ENCODE measurements around the gene AMMECR1.

Gene AMMECR1

DNA sequence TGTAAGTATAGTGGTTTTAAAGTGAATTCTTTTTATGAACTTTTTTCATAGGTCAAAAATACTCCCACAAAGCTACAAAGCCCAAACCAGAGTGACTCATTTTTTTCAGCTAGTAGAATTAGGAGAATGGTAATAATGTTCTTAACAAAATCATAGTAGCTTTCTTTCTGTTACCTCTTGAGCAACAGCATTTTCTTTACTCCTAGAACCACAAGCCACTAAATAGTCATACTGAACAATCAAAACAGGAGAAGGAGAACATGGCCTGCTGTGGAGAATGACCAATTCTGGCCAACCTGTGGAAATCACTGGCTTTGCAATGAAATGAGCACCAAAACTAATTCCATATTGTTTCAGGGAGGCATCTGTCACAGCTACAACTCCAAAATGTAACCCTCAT, 112.9 kb downstream of the AMMECR1 start:
- DNase-seq, result no peak

DNA sequence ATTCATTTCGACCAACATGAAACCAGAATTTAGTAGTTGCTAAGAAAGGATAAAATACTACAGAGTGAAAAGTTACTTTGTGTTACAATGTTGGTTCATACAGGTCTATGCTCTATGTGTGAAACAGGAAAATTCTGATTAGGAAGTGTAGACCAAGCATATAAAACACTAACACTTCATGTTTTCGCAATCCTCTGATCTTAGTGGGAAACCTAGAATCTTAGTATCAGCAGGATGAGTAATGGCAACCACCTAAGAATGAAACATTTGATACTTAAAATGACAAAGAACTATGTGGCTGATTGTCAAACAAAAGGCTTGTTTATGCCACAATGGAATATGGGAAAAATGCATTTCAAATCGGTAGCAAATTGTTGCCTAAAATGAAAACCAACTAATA, 116.1 kb downstream of the AMMECR1 start:
- DNase-seq, result no peak

DNA sequence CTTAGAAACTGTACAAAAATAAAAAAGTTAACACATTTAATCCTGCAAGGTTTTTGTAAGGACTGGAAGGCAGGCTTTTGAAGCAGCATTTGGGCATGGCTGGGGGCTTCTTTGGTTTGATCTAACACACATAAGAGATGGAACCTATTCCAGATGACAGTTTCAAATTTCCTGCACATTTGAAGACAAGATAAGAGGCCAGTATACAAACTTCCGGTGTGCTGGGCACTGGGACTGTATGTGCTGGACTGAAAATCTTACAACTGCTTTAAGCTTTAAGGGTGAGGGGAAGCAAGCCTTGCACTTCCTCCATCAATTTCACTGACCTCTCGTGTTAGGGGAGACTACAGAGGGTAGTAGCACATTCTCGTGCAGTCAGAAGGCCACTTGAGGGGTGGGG, 122.9 kb downstream of the AMMECR1 start:
- DNase-seq, result no peak

DNA sequence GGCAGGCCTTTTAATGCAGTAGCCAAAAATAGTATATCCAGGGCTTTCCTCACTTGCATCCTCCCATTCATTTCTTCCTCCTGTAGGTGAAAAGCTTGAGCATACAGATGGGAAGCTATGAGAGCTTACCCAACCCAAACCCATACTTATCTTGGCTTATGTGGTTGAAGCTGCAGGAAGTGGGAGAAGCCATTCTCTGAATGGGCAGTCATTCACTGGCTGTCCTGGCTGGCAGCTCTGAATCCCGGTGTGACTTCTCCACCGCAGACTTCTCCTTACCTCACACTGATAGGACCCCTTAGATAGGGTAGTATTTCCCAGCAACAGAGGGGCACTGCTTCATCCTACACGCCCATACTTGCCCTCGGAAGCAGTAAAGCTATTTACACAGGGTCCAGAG, 125.4 kb downstream of the AMMECR1 start:
- no peak for DNase-seq

DNA sequence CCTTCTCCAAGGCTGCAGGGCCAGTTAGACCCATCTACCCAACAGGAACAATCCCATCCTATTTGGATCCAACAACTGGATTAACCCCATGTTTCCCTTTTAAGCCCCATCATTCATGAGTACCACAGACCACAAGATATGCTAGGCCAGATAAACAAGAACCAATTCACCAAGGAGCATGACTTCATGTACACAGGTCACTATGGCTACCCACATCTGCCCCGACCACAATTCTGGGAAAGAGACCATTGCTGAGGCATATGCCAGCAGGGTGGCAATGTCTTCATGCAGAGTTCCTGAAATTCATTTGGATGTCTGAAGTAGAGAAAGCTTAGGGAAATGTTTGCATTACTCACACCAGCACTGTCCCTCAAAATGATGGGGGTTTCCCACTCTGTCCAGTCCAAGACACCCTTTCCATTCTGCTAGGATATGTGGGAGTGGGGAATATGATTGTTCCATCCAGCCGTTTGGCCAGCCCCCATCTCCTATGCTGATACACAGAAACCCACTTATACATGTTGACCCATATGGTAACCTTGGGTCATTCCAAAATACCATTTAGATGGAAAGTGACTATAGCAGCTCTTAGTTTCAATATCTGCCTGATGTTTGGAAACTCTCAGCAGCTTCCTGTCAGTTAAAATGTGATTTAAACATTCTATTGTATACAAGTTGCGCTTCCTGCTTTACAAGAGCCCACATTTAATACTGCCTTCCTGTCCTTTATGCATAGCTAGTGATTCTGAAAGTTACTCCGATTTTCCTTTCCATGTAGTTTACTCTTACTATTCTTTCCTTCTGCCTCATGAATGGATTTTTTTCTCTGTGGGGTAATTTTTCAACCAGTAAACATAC, 129.0 kb downstream of the AMMECR1 start:
- no peak for DNase-seq

DNA sequence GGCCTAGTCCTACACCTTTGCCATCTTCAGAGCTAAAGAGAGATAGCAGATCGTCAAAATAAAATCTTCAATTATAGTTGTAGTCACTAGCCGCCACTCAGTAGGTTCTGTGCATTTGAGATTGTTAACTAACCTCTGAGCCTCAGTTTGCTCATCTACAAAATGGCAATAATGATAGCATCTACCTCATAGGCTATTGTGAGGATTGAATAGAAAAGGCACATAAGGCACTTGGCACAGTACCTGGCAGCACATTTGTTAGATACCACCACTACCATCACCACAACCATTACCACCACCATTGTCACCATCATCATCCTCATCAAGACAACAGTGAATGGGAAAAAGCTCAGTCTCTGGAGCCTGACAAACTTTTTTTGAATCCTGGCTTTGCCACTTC, 134.6 kb downstream of the AMMECR1 start:
- no peak for DNase-seq

DNA sequence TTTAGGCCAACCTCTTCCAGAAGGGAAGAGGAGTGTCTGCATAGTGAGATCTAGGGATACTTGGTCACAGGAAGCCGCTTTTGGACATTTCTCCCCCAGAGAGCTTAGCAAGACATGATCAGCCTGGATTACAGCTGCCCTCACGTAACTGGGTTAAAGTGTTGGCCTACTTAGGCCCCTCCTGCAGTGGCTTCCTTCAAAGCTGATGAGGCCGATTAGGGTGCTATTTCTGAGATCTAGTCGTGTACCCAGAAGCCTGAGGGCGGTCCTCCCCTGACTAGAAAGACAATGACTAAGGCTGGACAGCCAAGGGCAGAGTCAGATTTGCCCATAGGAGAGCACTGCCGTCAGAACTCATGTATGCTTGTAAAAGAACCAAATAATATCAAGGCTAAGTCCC, 135.0 kb downstream of the AMMECR1 start:
- no peak for DNase-seq

DNA sequence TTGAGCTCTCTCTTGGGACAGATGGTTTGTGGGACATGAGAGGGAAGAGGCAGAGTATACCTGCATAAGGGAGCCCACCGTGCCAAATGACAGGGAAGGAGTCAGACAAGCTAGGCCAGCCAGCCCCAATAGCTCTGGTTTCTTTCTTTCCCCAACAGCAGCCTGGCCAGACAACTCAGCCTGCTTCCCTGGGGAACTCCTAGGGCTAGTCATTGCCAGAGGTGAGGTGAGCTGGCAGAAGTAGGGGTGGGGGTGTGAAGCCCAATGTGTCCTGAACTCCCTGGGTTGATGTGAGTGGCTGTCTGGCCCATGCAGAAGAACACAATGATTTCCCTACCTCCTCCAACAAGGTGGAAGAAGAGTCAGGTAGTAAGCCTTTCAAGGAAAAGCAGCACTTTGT, 135.5 kb downstream of the AMMECR1 start:
- no peak for DNase-seq

DNA sequence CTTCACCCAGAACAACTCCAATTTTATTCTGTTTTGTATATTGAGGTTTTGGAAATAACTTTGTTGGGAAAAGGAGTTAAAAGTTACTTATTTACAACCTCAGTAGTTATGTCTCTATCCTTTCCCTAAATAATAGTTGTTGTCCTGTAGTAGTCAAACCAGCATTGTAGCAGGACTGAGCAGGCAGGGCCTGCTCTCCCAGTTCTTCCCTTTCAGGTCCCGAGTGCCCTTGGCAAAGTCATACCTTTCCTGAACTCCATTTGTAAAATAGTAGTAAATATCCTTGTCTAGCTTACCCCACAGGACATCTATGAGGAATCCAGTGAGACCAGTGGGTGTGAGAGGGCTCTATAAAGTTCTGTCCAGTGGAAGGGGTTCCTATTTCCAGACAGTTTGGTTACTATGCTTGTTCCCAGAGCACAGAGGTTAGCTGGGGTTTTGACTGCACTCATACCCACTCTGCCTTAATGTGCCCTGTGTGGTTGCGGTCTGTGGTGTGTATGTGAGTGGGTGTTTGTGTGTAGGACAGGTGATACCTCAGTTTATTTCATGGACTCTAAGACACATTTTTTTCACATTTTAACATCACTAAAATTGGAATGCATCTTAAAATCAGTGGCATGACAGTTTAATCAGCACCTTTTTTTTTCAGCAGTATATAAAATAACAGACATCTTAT, 136.3 kb downstream of the AMMECR1 start:
- no peak for DNase-seq

DNA sequence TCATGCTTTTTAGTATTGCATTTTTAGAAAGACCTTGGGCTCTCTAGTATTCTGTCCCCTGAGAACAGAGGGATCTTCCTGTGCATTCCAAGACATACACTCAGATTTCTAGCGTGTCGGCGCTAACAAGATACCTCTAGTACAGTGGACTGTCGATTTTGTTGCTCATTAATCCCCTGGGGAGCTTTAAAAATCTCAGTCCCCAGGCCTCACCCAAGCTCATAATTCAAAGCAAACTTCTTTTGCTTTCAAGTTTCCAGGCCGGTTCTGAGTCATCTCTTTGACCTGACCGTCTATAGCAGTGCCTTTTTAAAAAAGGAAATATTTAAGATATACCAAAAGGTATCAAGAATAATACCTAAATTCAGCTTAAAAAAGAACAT, 137.0 kb downstream of the AMMECR1 start:
- no peak for DNase-seq

DNA sequence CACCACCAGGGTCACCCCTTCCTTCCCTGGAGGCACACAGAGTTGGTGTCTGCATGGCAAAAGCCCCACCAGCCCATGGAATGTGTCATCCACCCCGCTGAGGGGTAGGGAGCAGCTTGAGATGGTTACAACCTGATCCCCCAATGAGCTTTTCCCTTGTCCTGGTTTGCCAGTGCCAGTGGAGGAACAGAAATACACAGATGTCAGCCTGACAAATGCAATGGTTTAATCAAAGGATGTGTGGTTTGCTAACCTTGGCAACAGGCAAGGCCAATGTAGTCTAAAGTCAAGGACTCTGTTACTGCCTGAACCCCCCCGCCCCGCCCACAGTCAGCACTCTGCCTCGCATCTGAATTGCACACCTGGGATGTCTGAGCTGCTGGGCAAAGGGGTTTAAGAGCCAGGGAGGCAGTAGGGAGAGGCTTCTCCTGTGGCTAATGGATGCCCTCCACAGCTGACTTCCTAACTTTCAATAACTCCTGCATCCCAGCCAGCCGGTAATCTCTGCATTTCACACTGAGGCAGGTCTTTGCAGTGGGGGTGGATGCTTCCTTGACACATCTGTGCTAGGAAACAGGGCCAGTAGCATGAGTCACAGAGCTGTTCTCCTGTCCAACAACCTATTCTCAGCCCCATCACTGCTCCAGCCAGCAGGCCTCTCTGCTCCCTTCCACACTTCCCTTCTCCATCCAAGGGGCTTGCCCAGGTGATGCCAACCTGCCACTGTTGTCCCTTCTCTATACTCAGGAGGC, 137.5 kb downstream of the AMMECR1 start:
- no peak for DNase-seq

DNA sequence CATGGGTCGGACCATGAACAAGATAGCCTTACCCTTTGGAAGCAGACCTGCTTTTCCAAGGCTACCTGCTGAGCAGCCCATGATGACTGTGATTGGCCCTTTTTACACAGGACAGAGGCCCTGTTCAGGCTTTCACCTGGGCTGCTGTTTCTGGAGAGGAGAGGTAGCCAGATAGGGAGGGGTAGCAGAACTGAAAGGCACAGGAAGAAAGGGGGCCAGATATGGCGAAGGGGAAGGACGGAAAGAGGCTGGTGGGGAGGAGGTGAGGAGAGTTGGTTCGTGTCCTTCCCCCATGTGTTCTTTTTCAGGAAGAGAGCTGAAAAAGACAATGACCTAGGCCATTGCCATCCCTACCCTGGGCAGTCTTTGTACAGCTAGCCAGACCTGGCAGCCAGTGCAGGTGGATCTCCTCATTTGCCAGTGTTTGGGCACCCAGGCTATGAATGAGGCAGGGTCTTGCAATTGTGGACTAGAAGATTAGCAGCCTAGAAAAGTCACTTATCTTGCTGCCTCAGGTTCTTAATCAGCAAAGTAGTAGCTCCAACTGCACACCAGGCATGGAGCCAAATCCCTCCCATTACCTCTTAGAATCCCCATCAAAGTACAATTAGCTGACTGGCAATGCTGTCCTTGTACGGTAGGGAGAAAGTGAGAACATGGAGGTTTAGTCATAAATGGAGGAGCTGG, 139.6 kb downstream of the AMMECR1 start:
- DNase-seq, result no peak

DNA sequence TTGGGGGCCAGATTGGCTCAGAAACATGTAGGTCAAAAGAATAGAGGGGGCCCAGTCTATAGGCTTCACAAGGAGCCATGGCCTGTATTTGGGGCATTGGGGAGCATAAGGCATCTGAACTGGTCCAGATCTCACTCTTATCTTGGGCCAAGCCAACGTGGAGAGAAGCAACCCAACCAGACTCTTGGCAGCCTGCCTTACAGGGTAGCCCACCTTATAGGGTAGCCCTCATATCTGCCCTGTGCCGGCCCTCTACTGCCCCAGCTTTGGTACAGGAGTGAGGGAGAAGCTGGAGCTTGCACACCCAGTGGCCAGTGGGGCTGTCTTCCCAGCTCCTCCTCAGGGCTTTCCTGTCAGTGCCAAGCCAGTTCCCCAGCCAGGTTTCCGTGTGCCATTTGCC, 142.2 kb downstream of the AMMECR1 start:
- DNase-seq, result no peak

DNA sequence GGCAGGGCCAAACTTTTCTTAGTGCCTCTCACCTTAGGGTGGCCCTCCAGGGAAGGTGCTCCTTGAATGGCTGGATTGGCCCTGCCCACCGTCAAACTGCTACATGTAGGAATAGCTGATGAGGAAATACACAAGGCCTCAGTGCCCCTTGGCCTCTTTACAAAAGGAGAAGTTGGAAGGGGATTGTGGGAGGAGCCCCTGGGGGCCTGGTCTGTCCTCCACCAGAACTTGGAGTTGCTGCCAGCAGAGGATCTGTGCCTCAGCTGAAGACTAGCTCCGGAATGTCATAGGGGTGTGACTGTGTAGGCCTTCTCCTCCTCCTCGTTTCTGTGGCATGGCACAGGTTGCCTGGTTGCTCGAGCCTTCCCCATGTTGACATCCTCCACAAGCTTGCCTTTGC, 142.7 kb downstream of the AMMECR1 start:
- DNase-seq, result no peak

DNA sequence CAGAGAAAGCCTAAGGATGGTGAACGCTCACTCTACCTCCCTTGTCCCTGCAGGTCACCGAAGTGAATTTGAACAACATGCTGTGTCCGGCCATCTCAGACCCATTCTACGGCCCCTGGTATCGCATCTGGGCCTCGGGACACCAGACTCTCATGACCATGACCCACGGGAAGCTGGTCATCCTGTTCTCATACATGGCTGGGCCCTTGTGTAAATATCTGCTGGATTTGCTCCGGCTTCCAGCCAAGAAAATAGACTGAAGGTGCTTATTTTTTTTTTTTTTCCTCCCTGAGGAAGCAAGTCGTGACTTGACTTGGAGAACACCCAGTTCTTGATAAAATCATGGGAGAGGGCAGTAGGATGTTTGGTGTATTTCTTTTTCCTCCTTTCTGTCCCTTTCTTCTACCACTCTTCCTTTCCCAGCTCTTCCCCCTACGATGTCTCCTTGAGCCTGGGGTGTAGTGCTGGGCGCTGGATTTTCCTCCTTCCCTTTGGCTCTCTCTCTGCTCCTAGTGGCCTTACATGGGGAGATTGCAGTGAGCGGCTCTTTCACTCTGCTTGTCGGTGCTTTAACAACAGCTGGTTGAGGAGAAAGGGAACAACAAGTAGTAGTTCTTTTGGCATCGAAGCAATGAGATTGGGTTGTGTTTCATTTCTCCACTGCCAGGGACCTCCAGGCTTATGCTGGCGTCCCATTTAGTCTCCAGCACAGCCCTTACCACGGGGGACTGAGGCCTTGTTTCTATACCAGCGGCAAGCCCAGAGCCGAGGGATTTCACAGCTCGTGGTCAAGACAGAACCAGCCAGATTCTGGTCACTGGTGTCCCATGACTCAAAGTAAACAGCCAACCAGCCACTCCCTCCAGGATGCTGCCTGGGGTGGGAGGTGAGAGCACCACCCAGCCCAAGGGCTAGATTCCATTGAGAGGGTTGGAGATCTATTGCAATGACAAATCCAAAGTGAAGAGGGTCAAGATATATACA, 144.4 kb downstream of the AMMECR1 start:
- DNase-seq, result no peak

DNA sequence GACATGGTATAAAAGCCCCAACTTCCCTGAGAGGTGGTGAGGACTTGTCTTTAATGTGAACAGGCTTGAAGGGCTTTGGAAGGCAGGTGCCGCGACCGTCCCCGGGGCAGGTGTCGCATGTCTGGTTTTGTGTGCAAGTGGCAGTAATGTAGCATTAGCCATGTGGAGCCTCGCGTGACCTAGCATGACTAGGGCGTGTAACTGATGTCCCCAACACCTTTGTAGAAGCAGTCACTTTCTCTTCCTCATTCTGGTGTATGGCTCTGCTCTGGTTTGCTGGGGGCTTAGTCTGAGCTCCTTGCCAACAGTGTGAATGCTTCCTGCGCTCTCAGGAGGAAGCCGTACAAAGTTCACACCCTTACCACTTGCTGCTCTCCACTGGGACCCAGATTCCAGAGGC, 145.7 kb downstream of the AMMECR1 start:
- no peak for DNase-seq

DNA sequence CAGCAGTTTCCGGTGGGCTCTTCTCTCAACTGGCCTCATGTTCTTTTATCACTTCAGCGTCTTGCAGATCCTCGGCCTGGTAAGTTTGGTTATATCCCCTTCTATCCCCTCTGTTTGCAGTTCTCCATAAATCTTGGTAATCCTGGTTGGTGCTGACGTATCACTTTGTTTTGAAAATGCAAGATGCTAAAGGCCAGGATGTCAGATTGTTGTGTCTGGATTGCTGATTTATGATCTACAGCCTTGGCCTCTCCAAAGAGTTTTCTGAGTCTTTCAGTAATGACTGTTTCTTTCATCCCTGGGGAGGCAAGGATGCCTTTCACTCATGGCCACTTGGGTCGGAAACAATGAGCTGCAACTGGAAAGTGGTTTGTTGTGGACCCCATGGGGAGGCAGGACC, 146.4 kb downstream of the AMMECR1 start:
- DNase-seq, result no peak

DNA sequence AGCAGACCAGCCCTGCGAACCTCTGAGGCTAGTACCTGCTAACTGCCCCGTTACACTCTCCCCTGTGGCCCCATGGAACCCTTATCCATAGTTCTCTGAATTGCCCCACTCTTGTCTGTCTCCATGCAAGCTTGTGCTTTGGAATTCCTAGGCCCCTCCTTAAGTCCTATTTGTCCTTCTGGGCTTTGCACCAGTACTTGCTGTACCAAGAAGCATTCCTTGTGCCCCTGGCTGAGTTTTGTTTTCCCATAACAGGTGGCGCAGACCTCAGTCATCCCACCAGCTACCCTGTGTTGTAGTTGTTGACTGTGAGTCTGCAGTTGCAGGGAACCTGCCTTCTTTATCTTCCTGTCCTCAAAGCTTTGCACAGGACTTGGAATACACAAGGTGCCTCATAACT, 147.9 kb downstream of the AMMECR1 start:
- no peak for DNase-seq

DNA sequence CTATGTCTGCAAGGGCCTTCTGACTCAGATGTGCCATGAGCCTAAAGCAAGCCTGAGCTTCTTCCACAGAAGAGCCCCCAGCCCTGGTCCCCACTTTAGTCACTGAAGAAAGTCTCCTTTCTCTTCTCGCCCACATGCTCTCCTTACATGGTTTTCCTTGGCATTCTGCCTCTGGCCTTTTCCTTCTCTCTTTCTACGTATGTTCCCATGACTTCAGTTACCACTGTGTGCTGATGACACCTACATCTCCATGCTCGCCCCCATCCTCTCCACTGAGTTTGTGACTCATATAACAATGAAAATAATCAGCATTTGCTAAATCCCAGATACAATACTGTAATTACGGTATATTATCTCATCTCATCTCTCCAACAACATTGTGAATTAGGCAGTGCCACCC, 149.3 kb downstream of the AMMECR1 start:
- DNase-seq, result no peak

DNA sequence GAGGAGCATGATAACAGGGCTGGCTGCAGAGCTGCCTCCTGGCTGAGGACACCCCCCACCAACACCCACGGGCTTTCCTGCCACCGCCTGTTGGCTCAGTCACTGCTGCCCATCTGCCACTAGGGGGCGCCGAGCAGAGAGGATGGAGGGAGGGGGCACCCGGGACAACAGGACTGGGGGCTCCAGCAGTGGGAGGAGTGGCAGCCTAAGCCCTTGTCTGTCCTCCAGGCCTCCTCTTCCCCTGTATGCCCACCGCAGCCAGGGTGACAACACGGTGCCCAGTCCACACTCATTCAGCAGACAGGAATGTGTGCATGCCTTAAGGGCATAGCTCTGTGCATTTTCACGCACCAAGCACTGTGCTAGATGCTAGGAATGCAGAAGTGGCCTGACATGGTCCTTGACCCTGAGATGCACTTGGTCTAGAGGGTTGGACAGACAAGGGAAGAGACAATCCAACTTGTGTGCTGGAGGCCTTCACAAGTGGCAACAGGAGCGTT, 149.9 kb downstream of the AMMECR1 start:
- DNase-seq, result no peak

DNA sequence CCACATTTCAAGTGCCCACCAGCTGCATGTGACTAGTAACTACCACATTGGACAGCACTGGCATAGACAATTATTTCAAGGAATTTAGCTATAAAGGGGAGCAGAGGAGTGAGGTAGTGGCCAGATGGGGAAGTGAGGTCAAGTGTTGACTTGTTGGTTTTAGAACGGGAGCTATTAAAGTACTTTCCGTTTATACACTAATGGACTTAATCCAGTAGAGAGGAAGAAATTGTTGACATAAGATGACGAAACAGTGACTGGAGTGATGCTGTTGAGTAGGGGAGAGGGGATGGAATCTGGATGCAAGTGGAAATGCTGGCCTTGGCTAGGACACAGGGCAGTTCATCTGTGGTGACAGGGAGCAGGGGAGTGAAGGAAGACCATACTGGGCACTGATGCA, 154.4 kb downstream of the AMMECR1 start:
- DNase-seq, result no peak

DNA sequence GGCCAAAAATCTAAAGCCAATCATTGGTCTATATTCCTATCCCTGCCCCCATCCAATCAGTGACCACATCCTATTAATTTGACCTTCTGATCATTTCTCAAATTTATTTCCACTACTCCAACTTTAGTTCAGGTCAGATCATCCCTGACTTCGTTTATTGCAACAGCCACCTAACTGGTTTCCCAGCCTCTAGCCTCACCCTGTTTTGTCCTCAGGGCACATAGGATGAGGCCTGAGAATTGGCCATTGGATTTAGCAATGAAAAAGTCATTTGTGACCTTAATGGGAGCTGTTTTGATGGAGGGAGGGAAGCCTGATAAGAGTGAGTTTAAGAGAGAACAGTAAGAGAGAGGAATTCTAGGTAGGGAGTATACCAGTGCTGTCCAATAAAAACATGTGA, 155.0 kb downstream of the AMMECR1 start:
- no peak for DNase-seq

Measured in NCI-H1092 (cell line).